ENCODE results near the gene SMYD2. TPM values are rescaled to one million over a fixed set of nuclear protein-coding genes. Genes with fewer than 3 reads are reported as not detected.

The SMYD2 gene
- total and polyA plus RNA-seq, 2 of the 8 experiments (the other 6 are each of a cell fraction or from before 2014, with no cell fraction given), result 3.0 to 5.2 TPM

GRCh38 chr1:214303141-214303930, 22.4 kb downstream of the SMYD2 start (continued):
- TF ChIP-seq NRF1 (IDR thresholded peaks at IDR 0.05; ENCODE audit: low read depth, low read length) (no peak), SIRT6 (IDR thresholded peaks at IDR 0.05; ENCODE audit: low read length) (no peak), SIX5 (IDR thresholded peaks at IDR 0.05; ENCODE audit: low read depth, low read length) (no peak), BACH1 (IDR thresholded peaks at IDR 0.05; ENCODE audit: low read length) (no peak), SP1 (IDR thresholded peaks at IDR 0.05; ENCODE audit: low read depth, low read length) (no peak), BCL11A (IDR thresholded peaks at IDR 0.05; ENCODE audit: low read depth in 2 of 2, low read length in 2 of 2) (no peak), ZNF274 (IDR thresholded peaks at IDR 0.05; ENCODE audit: borderline replicate concordance, extremely low read depth, low read length) (no peak), MAFK (IDR thresholded peaks at IDR 0.05; ENCODE audit: low read depth, low read length) (no peak), SRF (IDR thresholded peaks at IDR 0.05; ENCODE audit: low read depth, low read length) (no peak), EZH2 (IDR thresholded peaks at IDR 0.05; ENCODE audit: low read depth, low read length, severe bottlenecking) (no peak)

Data from H1 (cell line).